HepG2 (cell line): ENCODE data around the gene GAGE10. TPM values are rescaled to one million over a fixed set of nuclear protein-coding genes. Genes with fewer than 3 reads are reported as not detected.

Experiments used
- ATAC-seq: fragments of 200-7000 bp; cut with Tn5 transposase; 3 replicates; pipeline ENCODE4 v1.9.1; 2020; ENCODE audit warnings: mild to moderate bottlenecking, moderate library complexity
- BruUV-seq: library from RNA; stranded (reverse); fragments of 400-500 nt; replicated peaks from 2 replicates; lab custom pipeline; 2021; lab: Mats Ljungman, UMichigan
- CTCF ChIA-PET: fragments of 300-600 bp; formaldehyde crosslinking; extraction: SDS; loops from one replicate; lab custom pipeline; 2021; ENCODE audit warnings: low total read pairs, inconsistent platforms, low intra/inter-chr PET ratio; lab: Yijun Ruan, JAX
- POLR2A ChIA-PET: fragments of 350-600 bp; sonication (Branson Sonifier 250); formaldehyde crosslinking; loops from one replicate; lab custom pipeline; 2020; ENCODE audit warnings: antibody characterized with exemption, inconsistent platforms; lab: Yijun Ruan, JAX
- DNase-seq: peaks from one replicate; pipeline ENCODE4 v3.0.0-alpha.2; 2015; ENCODE audit warnings: low spot score
- FAIRE-seq: peaks from 3 replicates; lab custom pipeline; 2011; peaks lifted over from hg19 to GRCh38; lab: Jason Lieb, UNC
- H2AFZ ChIP-seq: one replicate; pipeline ENCODE4 v1.6.1; 2011; ENCODE audit warnings: low read length, inconsistent platforms
- H3K27ac ChIP-seq: fragments of 300-600 bp; 3 replicates; pipeline ENCODE4 v1.8.0; 2011; ENCODE audit warnings: mixed run types, mild to moderate bottlenecking, mixed read lengths, low read length, inconsistent platforms; ENCODE audit not compliant: insufficient read depth; ENCODE audit errors: extremely low read length
- H3K27me3 ChIP-seq, 2 experiments: fragments of 200-600 bp in 1 of 2; 2 replicates in 1 of 2; 3 replicates in 1 of 2; pipeline versions ENCODE4 v1.6.0 to v1.8.0; 2011; ENCODE audit warnings: low read length in 2 of 2, mild to moderate bottlenecking in 2 of 2, moderate library complexity in 2 of 2, inconsistent platforms in 1 of 2; ENCODE audit not compliant: insufficient read depth in 2 of 2, control insufficient read depth in 1 of 2
- H3K36me3 ChIP-seq, 2 experiments: fragments of 200-600 bp in 1 of 2; replicated peaks in 1 of 2; 2 replicates in 1 of 2; 3 replicates in 1 of 2; pipeline versions ENCODE4 v1.5.1 to v1.8.0; 2011; ENCODE audit warnings: low read length in 2 of 2, inconsistent platforms in 1 of 2; ENCODE audit not compliant: insufficient read depth in 2 of 2, control insufficient read depth in 1 of 2
- H3K4me1 ChIP-seq: 2 replicates; pipeline ENCODE4 v1.5.1; 2012; ENCODE audit warnings: low read length, inconsistent platforms; ENCODE audit not compliant: insufficient read depth
- H3K4me2 ChIP-seq: 2 replicates; pipeline ENCODE4 v1.6.0; 2011; ENCODE audit warnings: low read depth, low read length, inconsistent platforms
- H3K4me3 ChIP-seq, 3 experiments: fragments of 200-600 bp in 1 of 3; sonication (generic), shearing (Covaris generic) in 1 of 3; replicated peaks in 1 of 3; 2 replicates each; pipeline ENCODE4 v1.5.1; 2011 to 2016; ENCODE audit warnings: low read length in 3 of 3, inconsistent platforms in 2 of 3, low read depth in 2 of 3, mild to moderate bottlenecking in 2 of 3, control low read depth in 1 of 3, mixed read lengths in 1 of 3; ENCODE audit not compliant: insufficient read depth in 1 of 3
- H3K79me2 ChIP-seq: one replicate; pipeline ENCODE4 v1.6.1; 2011; ENCODE audit warnings: low read length, inconsistent platforms; ENCODE audit not compliant: insufficient read depth
- H3K9ac ChIP-seq: 2 replicates; pipeline ENCODE4 v1.6.0; 2011; ENCODE audit warnings: mild to moderate bottlenecking, low read depth, low read length, inconsistent platforms; ENCODE audit not compliant: insufficient read depth
- H3K9me3 ChIP-seq: 2 replicates; pipeline ENCODE4 v1.5.1; 2012; ENCODE audit warnings: mild to moderate bottlenecking, low read length
- H4K20me1 ChIP-seq: 2 replicates; pipeline ENCODE4 v1.6.0; 2011; ENCODE audit warnings: inconsistent platforms, mild to moderate bottlenecking, low read length, moderate library complexity; ENCODE audit not compliant: insufficient read depth
- DR1 ChIP-seq: sonication (generic); formaldehyde crosslinking; IDR thresholded peaks from 2 replicates; pipeline ENCODE4 v1.8.0; 2021; ENCODE audit warnings: mild to moderate bottlenecking, missing genetic modification reagents, inconsistent platforms
- HNRNPH1 ChIP-seq: fragments of 200-400 bp; formaldehyde crosslinking; optimal IDR thresholded peaks from 2 replicates; pipeline ENCODE3; 2017; ENCODE audit warnings: mild to moderate bottlenecking, low read depth, low read length
- RERE ChIP-seq: IDR thresholded peaks from 2 replicates; pipeline ENCODE4 v1.6.1; 2016; ENCODE audit warnings: low read depth, missing genetic modification reagents, missing compliant biosample characterization
- SIN3B ChIP-seq: fragments of 150-350 bp; IDR thresholded peaks from 2 replicates; pipeline ENCODE4 v1.6.1; 2014; ENCODE audit warnings: low read length
- SP5 ChIP-seq: IDR thresholded peaks from 2 replicates; pipeline ENCODE4 v1.6.1; 2016; ENCODE audit warnings: low read depth, borderline replicate concordance
- SUZ12 ChIP-seq: fragments of 150-350 bp; IDR thresholded peaks from 2 replicates; pipeline ENCODE4 v1.6.1; 2014; ENCODE audit warnings: low read depth, low read length
- TCF12 ChIP-seq, 2 experiments: fragments of 450-650 bp in 1 of 2; sonication (generic) in 1 of 2; formaldehyde crosslinking in 1 of 2; IDR thresholded peaks; 2 replicates each; pipeline versions ENCODE4 v1.6.1 to v1.8.0; 2017 to 2022; ENCODE audit warnings: antibody characterized with exemption in 1 of 2, mild to moderate bottlenecking in 1 of 2, missing genetic modification reagents in 1 of 2, moderate library complexity in 1 of 2
- ZNF354B ChIP-seq: sonication (generic); formaldehyde crosslinking; IDR thresholded peaks from 2 replicates; pipeline ENCODE4 v1.8.0; 2022; ENCODE audit warnings: mild to moderate bottlenecking, missing genetic modification reagents
- ZNF451 ChIP-seq: sonication (generic); formaldehyde crosslinking; IDR thresholded peaks from 2 replicates; pipeline ENCODE4 v1.5.0; 2020; ENCODE audit warnings: mild to moderate bottlenecking, missing genetic modification reagents
- ZNF589 ChIP-seq: sonication (generic); formaldehyde crosslinking; conservative IDR thresholded peaks from 2 replicates; pipeline ENCODE4 v1.8.0; 2022; ENCODE audit warnings: mild to moderate bottlenecking, moderate library complexity, missing genetic modification reagents
- WGBS: methylation state at CpG from one replicate; pipeline ENCODE4 v1.1.6; 2017; ENCODE audit warnings: low lambda C conversion rate; 5-methylcytosine and 5-hydroxymethylcytosine counted together
- in situ Hi-C: cut with HindIII; loops from 2 replicates; pipeline ENCODE4 v1.10.0; 2017; ENCODE audit warnings: low pct_unique_long_range_greater_than_20kb; ENCODE audit not compliant: extremely low pct_ligation_motif_present
- intact Hi-C: fragments of 100-400 bp; cut with micrococcal nuclease; formaldehyde crosslinking; loops from one replicate; pipeline ENCODE4 v1.10.0; 2022; ENCODE audit not compliant: unreplicated experiment
- polyA plus RNA-seq, 8 experiments: library from polyadenylated mRNA; depleted of rRNA in 3 of 8; stranded (reverse) in 7 of 8; unstranded in 1 of 8; fragments of >200 nt; fragmentation: Illumina TruSeq in 4 of 8; extraction: Trizol in 4 of 8; gene quantifications; 2 replicates each; pipeline versions ENCODE4 v1.2.1 to v1.2.3, GENCODE V29; 2011 to 2016; ENCODE audit warnings: low read depth in 4 of 8, missing spikeins in 1 of 8, mixed read lengths in 1 of 8; ENCODE audit not compliant: insufficient read depth in 1 of 8
- total RNA-seq, 5 experiments: library from RNA; depleted of rRNA; stranded (reverse); fragments of >200 nt; fragmentation: Illumina TruSeq; extraction: Trizol; gene quantifications; 2 replicates each; pipeline ENCODE4 v1.2.3, GENCODE V29; 2016; ENCODE audit warnings: low read depth in 1 of 5

GAGE10 gene
- total and polyA plus RNA-seq, 2 of the 13 experiments (the other 11 are each of a cell fraction or from before 2014, with no cell fraction given) = not detected

- in situ Hi-C loops = no loop called here
- FAIRE-seq = no peak
Measured at GRCh38 chrX:49264460-49264859, 39.0 kb upstream of the GAGE10 start, which contains the start of gene FOXP3. Gene FOXP3, minus strand, starts transcription at chrX:49264710. Its CDS starts 6,205 bp downstream, at chrX:49258505.

More at GRCh38 chrX:49264460-49264859, 39.0 kb upstream of the GAGE10 start, which contains the start of gene FOXP3:
- H3K4me2 ChIP-seq = no peak within 1 kb of the TSS
- 65% methylated on average over 11 of the region's 11 CpGs for WGBS
- no peak within 1 kb of the TSS for H2AFZ ChIP-seq
- H3K4me1 ChIP-seq = peaks cover 19% of the 10 kb centered on the region
- no peak for ATAC-seq
- no peaks in the 10 kb centered on the region for H3K36me3 ChIP-seq
- H3K4me3 ChIP-seq = no peak within 1 kb of the TSS
- no peak within 1 kb of the TSS for H3K9ac ChIP-seq
- CTCF ChIA-PET = no interaction called here
- no TSS peak for BruUV-seq
- H3K27ac ChIP-seq = no peak within 1 kb of the TSS
- H3K27me3 ChIP-seq = no peaks in the 10 kb centered on the region; a peak in 1 of 5 replicates
- H3K9me3 ChIP-seq = no peaks in the 10 kb centered on the region
- POLR2A ChIA-PET = no interaction called here
- H4K20me1 ChIP-seq = no peaks in the 10 kb centered on the region
- intact Hi-C loops = no loop called here
- H3K79me2 ChIP-seq = no peaks in the 10 kb centered on the region
- TF ChIP-seq SIN3B (no peak), HNRNPH1 (no peak), TCF12 (IDR thresholded peaks at IDR 0.05) (no peak), TCF12 (CRISPR knock-in tag; IDR thresholded peaks at IDR 0.05) (no peak), RERE (no peak), ZNF589 (no peak), SP5 (CRISPR knock-in tag) (no peak), DR1 (CRISPR knock-in tag) (no peak), ZNF451 (CRISPR knock-in tag) (no peak), ZNF354B (CRISPR knock-in tag) (no peak), SUZ12 (no peak)
- TF ChIP-seq, all 625 proteins: peak for 0
- DNase-seq = no peak
